ENCODE measurements around the gene ENTPD7. TPM values are rescaled to one million over a fixed set of nuclear protein-coding genes. Genes with fewer than 3 reads are reported as not detected.

Gene ENTPD7
- total and polyA plus RNA-seq, 9 of the 15 experiments (the other 6 are each of a cell fraction or from before 2014, with no cell fraction given), result 1.4 to 13.9 (median 8.5) TPM

GRCh38 chr10:99676426-99676825 is 17.1 kb downstream of the ENTPD7 start:
- Histone ChIP-seq H3K36me3 (ENCODE audit: control insufficient read depth, insufficient read depth, low read length) (peaks cover 4% of the 10 kb centered on the region; the same call in 1 of the 3 replicates), H3K4me2 (ENCODE audit: insufficient read depth, low read length) (no peak overlapping the region), H3K27me3 (ENCODE audit: control insufficient read depth in 2 of 2, insufficient read depth in 2 of 2, low read length in 2 of 2) (no peaks in the 10 kb centered on the region), H3K9me3 (replicated peaks; ENCODE audit: control insufficient read depth, insufficient read depth, low read depth, low read length) (no peaks in the 10 kb centered on the region), H3K9ac (ENCODE audit: insufficient read depth in 1 of 2, low read depth in 2 of 2, low read length in 2 of 2) (no peak overlapping the region), H2AFZ (ENCODE audit: low read depth, low read length) (no peak overlapping the region), H3K9me1 (ENCODE audit: control insufficient read depth, insufficient read depth, low read length) (no peaks in the 10 kb centered on the region), H3K79me2 (ENCODE audit: control insufficient read depth, insufficient read depth, low read length) (no peaks in the 10 kb centered on the region), H3K4me3 (no peak overlapping the region), H4K20me1 (replicated peaks; ENCODE audit: control insufficient read depth, insufficient read depth, low read length) (no peaks in the 10 kb centered on the region), H3K27ac (ENCODE audit: extremely low read depth, low read depth, low read length) (no peak overlapping the region), H3K4me1 (replicated peaks in 1 of 2; ENCODE audit: control insufficient read depth in 2 of 2, insufficient read depth in 2 of 2, low read length in 2 of 2) (no peaks in the 10 kb centered on the region)
- FAIRE-seq (no peak), ATAC-seq (no peak), DNase-seq (ENCODE audit: extremely low read depth in 1 of 4, low spot score in 3 of 4) (no peak)
- CTCF ChIA-PET (ENCODE audit: low intra/inter-chr PET ratio), result no interaction called here
- no TSS peak for BruUV-seq (replicated peaks)
- in situ Hi-C loops (cut with MboI) (no loop called here), intact Hi-C loops (cut with micrococcal nuclease) (no loop called here)
- POLR2A ChIA-PET, result no interaction called here
- TF ChIP-seq KDM5B (IDR thresholded peaks at IDR 0.05; ENCODE audit: insufficient replicate concordance, low read depth, low read length) (no peak), PKNOX1 (IDR thresholded peaks at IDR 0.05) (peak; percentile 29; the same call in 1 of the 2 replicates), ZNF57 (CRISPR knock-in tag; IDR thresholded peaks at IDR 0.05) (no peak), PTRF (tag; IDR thresholded peaks at IDR 0.05) (no peak), SMARCA5 (IDR thresholded peaks at IDR 0.05) (no peak), ZBTB11 (CRISPR knock-in tag; IDR thresholded peaks at IDR 0.05) (no peak), MEF2D (tag; conservative IDR thresholded peaks at IDR 0.05; ENCODE audit: low read depth) (no peak), PBX2 (CRISPR knock-in tag; IDR thresholded peaks at IDR 0.05; ENCODE audit: low read depth) (no peak), PBX2 (tag; conservative IDR thresholded peaks at IDR 0.05; ENCODE audit: low read depth) (peak; percentile 36; the same call in 1 of the 2 replicates)
